GM21360 (cell line): Measurements from ENCODE around the gene ITLN1.

Experiments
- ATAC-seq: cut with Tn5 transposase; IDR thresholded peaks from one replicate; pipeline ENCODE4 v1.9.1; 2021; ENCODE audit warnings: mild to moderate bottlenecking, moderate library complexity; ENCODE audit not compliant: unreplicated experiment

ITLN1 gene

GRCh38 chr1:160826546-160826945, 58.4 kb downstream of the ITLN1 start:
- ATAC-seq, result no peak
